AG04450 (cell line): ENCODE data around the gene TMEM143. TPM values are rescaled to one million over a fixed set of nuclear protein-coding genes. Genes with fewer than 3 reads are reported as not detected.
A peak's percentile ranks its signal among the peaks of the same experiment; 100 is the strongest.

Experiments
- CTCF ChIA-PET: fragments of 300-600, 350-600 bp; formaldehyde crosslinking; extraction: SDS; loops from one replicate; lab custom pipeline; 2022; ENCODE audit warnings: antibody characterized with exemption, inconsistent platforms; lab: Charles Lee
- POLR2A ChIA-PET: fragments of 350-600 bp; formaldehyde crosslinking; extraction: SDS; loops from one replicate; lab custom pipeline; 2021; ENCODE audit warnings: antibody characterized with exemption, inconsistent platforms; lab: Yijun Ruan, JAX
- DNase-seq: peaks from one replicate; pipeline ENCODE4 v3.0.0-alpha.2; 2011; ENCODE audit warnings: low read depth, low spot score
- H3K27ac ChIP-seq: one replicate; pipeline ENCODE4 v1.5.1; 2012; ENCODE audit warnings: low read depth, low read length, control low read depth
- H3K27me3 ChIP-seq: one replicate; pipeline ENCODE4 v1.6.0; 2012; ENCODE audit warnings: low read length; ENCODE audit not compliant: control insufficient read depth, insufficient read depth
- H3K4me3 ChIP-seq: 2 replicates; pipeline ENCODE4 v1.5.1; 2011; ENCODE audit warnings: mild to moderate bottlenecking, low read depth, low read length, control low read depth
- H3K9me3 ChIP-seq: 2 replicates; pipeline ENCODE4 v1.5.1; 2012; ENCODE audit warnings: low read length; ENCODE audit not compliant: control insufficient read depth, insufficient read depth
- CTCF ChIP-seq: IDR thresholded peaks from 2 replicates; pipeline ENCODE4 v1.5.1; 2011; ENCODE audit warnings: low read depth, low read length, control low read depth, inconsistent platforms
- polyA plus RNA-seq: library from polyadenylated mRNA; depleted of rRNA; stranded (reverse); fragments of >200 nt; gene quantifications from 2 replicates; pipeline ENCODE4 v1.2.3, GENCODE V29; 2011

TMEM143 gene
- polyA plus RNA-seq, 1 experiment, result 5.1 TPM

GRCh38 chr19:48367855-48368254 is 4.1 kb upstream of the TMEM143 start:
- Histone ChIP-seq H3K4me3 (no peak overlapping the region), H3K27ac (no peak overlapping the region), H3K9me3 (no peaks in the 10 kb centered on the region), H3K27me3 (no peaks in the 10 kb centered on the region)
- CTCF ChIA-PET, result no interaction called here
- no peak for DNase-seq
- no peak for TF ChIP-seq CTCF
- POLR2A ChIA-PET, result no interaction called here

- Histone ChIP-seq H3K27me3 (no peaks in the 10 kb centered on the region), H3K9me3 (no peaks in the 10 kb centered on the region), H3K4me3 (no peak overlapping the region), H3K27ac (no peak overlapping the region)
- POLR2A ChIA-PET, result no interaction called here
- CTCF ChIA-PET, result interaction anchor here (0.9 to 1.0 kb wide), 2 partner anchors 15 to 74 kb away, joined by 3 read pairs; no protein-coding TSS in a partner anchor
- no peak for TF ChIP-seq CTCF
- DNase-seq, result no peak
Observed at GRCh38 chr19:48365602-48366001, 1.9 kb upstream of the TMEM143 start.

GRCh38 chr19:48364598-48365348 is 1.0 kb upstream of the TMEM143 start:
- H3K9me3 ChIP-seq, result no peaks in the 10 kb centered on the region
- H3K4me3 ChIP-seq, result peak overlapping the region; percentile 72
- H3K27me3 ChIP-seq, result no peaks in the 10 kb centered on the region
- CTCF ChIA-PET, result interaction anchor here (0.9 to 2.9 kb wide), 5 partner anchors 14 to 73 kb away, joined by 3 to 22 read pairs (median 3); partner anchors contain the start of gene KDELR1
- POLR2A ChIA-PET, result interaction anchor here (0.6 to 2.2 kb wide), 5 partner anchors 26 to 128 kb away, joined by 3 to 24 read pairs (median 4); partner anchors contain the start of genes GRIN2D and KDELR1
- peak overlapping the region; percentile 31 for H3K27ac ChIP-seq
- no peak for TF ChIP-seq CTCF
- DNase-seq, result no peak

GRCh38 chr19:48363500-48363809 is 285 bp downstream of the TMEM143 start:
- peak overlapping the region; percentile 85 for H3K27ac ChIP-seq
- H3K4me3 ChIP-seq, result peak overlapping the region; percentile 72
- no peak for TF ChIP-seq CTCF
- H3K27me3 ChIP-seq, result no peaks in the 10 kb centered on the region
- H3K9me3 ChIP-seq, result no peaks in the 10 kb centered on the region
- ChIA-PET CTCF (interaction anchor here (0.7 to 2.9 kb wide), 5 partner anchors 12 to 82 kb away, joined by 3 to 22 read pairs (median 3); partner anchors contain the start of gene KDELR1), POLR2A (interaction anchor here (0.6 to 2.2 kb wide), 9 partner anchors 12 to 402 kb away, joined by 3 to 24 read pairs (median 4); partner anchors contain the start of genes GRIN2D, KDELR1, RPL18 and SPHK2)
- DNase-seq, result no peak
